ENCODE measurements around the gene TAF11. TPM values are rescaled to one million over a fixed set of nuclear protein-coding genes. Genes with fewer than 3 reads are reported as not detected.

TAF11 gene
- total RNA-seq, 1 experiment from 2014 or later = 49.4 TPM

- Mint-ChIP-seq H3K9me3 (no peaks in the 10 kb centered on the region), H3K27me3 (ENCODE audit: low read depth) (no peaks in the 10 kb centered on the region), H3K27ac (no peak overlapping the region), H3K4me1 (no peaks in the 10 kb centered on the region), H3K4me3 (no peak overlapping the region), H3K36me3 (ENCODE audit: insufficient read depth in 1 of 3, low read depth in 3 of 3) (peaks cover 8 to 47% (median 43%) of the 10 kb centered on the region in 3 experiments)
- H3K23ac ChIP-seq (ENCODE audit: insufficient read length, low read depth, low read length) = no peak overlapping the region
- no peaks in the 10 kb centered on the region for H4K20me1 ChIP-seq (ENCODE audit: control insufficient read depth, insufficient read depth, insufficient read length)
- H3T11ph ChIP-seq (ENCODE audit: low read length) = no peak overlapping the region
- no peak overlapping the region for H2AFZ ChIP-seq (ENCODE audit: low read length)
- no peaks in the 10 kb centered on the region for H3K27me3 ChIP-seq (ENCODE audit: insufficient read depth, low read length)
- H4K5ac ChIP-seq (ENCODE audit: insufficient read length, low read depth, low read length) = no peak overlapping the region
- H3K9me3 ChIP-seq (ENCODE audit: control insufficient read depth, low read depth, low read length) = no peaks in the 10 kb centered on the region
- no peak overlapping the region for H3K18ac ChIP-seq (ENCODE audit: insufficient read length, low read depth, low read length)
- no peak overlapping the region for H3K4me2 ChIP-seq (ENCODE audit: insufficient read depth, insufficient read length, low read length)
- no peak overlapping the region for H3K9ac ChIP-seq (ENCODE audit: extremely low read depth, insufficient read length, low read length)
- no peak for TF ChIP-seq CTCF (conservative IDR thresholded peaks at IDR 0.05)
- no peaks in the 10 kb centered on the region for H3K79me1 ChIP-seq (ENCODE audit: insufficient read depth, low read depth, low read length, poor library complexity, severe bottlenecking)
- no peak overlapping the region for H4K91ac ChIP-seq (ENCODE audit: insufficient read length, low read depth, low read length)
- no peak overlapping the region for H2BK120ac ChIP-seq (ENCODE audit: low read depth, low read length, poor library complexity, severe bottlenecking)
- no peaks in the 10 kb centered on the region for H3K4me1 ChIP-seq (ENCODE audit: insufficient read depth, low read length)
- H2BK15ac ChIP-seq (ENCODE audit: low read depth, low read length) = no peak overlapping the region
- H2BK12ac ChIP-seq (ENCODE audit: insufficient read length, low read depth, low read length) = no peak overlapping the region
- no peak overlapping the region for H3K56ac ChIP-seq (ENCODE audit: insufficient read length, low read depth, low read length)
- no peak overlapping the region for H2AK5ac ChIP-seq (ENCODE audit: insufficient read length, low read length)
- no peak for DNase-seq
- H3K79me2 ChIP-seq (ENCODE audit: insufficient read depth, low read length) = no peaks in the 10 kb centered on the region
- no peak overlapping the region for H4K8ac ChIP-seq (replicated peaks; ENCODE audit: insufficient read length, low read depth, low read length)
- H2BK5ac ChIP-seq (ENCODE audit: insufficient read length, low read length) = no peak overlapping the region
- no peak overlapping the region for H3K14ac ChIP-seq (ENCODE audit: insufficient read depth, low read length)
- H3K27ac ChIP-seq (ENCODE audit: insufficient read length, low read depth, low read length) = no peak overlapping the region
- WGBS (ENCODE audit: extremely low coverage, insufficient read length, low lambda C conversion rate) = no CpG with 5 or more reads among the region's 2 CpGs
- H2BK20ac ChIP-seq (ENCODE audit: low read depth, low read length, poor library complexity, severe bottlenecking) = peak overlapping the region; percentile 49
- no peak overlapping the region for H3K4ac ChIP-seq (ENCODE audit: low read depth, low read length)
- no peaks in the 10 kb centered on the region for H3K23me2 ChIP-seq (ENCODE audit: insufficient read length, low read depth, low read length, poor library complexity, severe bottlenecking)
These were observed 51.4 kb downstream of the TAF11 start for GRCh38 chr6:34836451-34836850.
